Esophagus (tissue), 2 donors: ENCODE results near the gene DEPDC1. TPM values are rescaled to one million over a fixed set of nuclear protein-coding genes. Genes with fewer than 3 reads are reported as not detected.

Experiments
- H3K27ac ChIP-seq, 2 donors: one replicate each; pipeline ENCODE4 v1.5.1; 2013; ENCODE audit warnings: low read depth in 2 of 2, mild to moderate bottlenecking in 2 of 2, inconsistent platforms in 1 of 2, low read length in 1 of 2, moderate library complexity in 1 of 2
- H3K27me3 ChIP-seq, 2 donors: one replicate each; pipeline ENCODE4 v1.6.1; 2013; ENCODE audit warnings: low read length in 2 of 2, control low read depth in 1 of 2, mild to moderate bottlenecking in 1 of 2; ENCODE audit not compliant: insufficient read depth in 2 of 2, control insufficient read depth in 1 of 2
- H3K36me3 ChIP-seq, 2 donors: one replicate each; pipeline ENCODE4 v1.6.1; 2013; ENCODE audit warnings: low read length in 1 of 2; ENCODE audit not compliant: control insufficient read depth in 2 of 2, insufficient read depth in 2 of 2
- H3K4me1 ChIP-seq, 2 donors: one replicate each; pipeline ENCODE4 v1.6.1; 2013; ENCODE audit warnings: low read length in 1 of 2; ENCODE audit not compliant: control insufficient read depth in 2 of 2, insufficient read depth in 2 of 2
- H3K4me3 ChIP-seq, 2 donors: one replicate each; pipeline ENCODE4 v1.5.1; 2013; ENCODE audit warnings: low read length in 2 of 2, mild to moderate bottlenecking in 2 of 2, low read depth in 1 of 2, moderate library complexity in 1 of 2
- H3K9me3 ChIP-seq, 2 donors: one replicate each; pipeline ENCODE4 v1.6.1; 2013; ENCODE audit warnings: mild to moderate bottlenecking in 2 of 2, low read depth in 1 of 2, low read length in 1 of 2, moderate library complexity in 1 of 2; ENCODE audit not compliant: control insufficient read depth in 2 of 2, insufficient read depth in 1 of 2
- WGBS, 2 donors: extraction: QIAGEN DNeasy Blood & Tissue Kit; methylation state at CpG; one replicate each; pipeline ENCODE4 v1.1.7; 2013; 5-methylcytosine and 5-hydroxymethylcytosine counted together
- polyA plus RNA-seq, 2 donors: library from polyadenylated mRNA; stranded (reverse); fragments of 200-250 nt; gene quantifications; one replicate each; pipeline ENCODE4 v1.2.3, GENCODE V29; 2013
- donor health status: healthy with polysubstance abuse.
- donor health status: Bipolar disorder and iron deficiency.

Gene DEPDC1
- polyA plus RNA-seq, 2 donors, result 2.8 to 2.9 TPM

- no peaks in the 10 kb centered on the region for H3K27me3 ChIP-seq
- H3K4me3 ChIP-seq, result no peak overlapping the region
- 85 to 86% methylated on average over 4 of the region's 4 CpGs for WGBS, 2 donors
- no peaks in the 10 kb centered on the region for H3K4me1 ChIP-seq
- no peaks in the 10 kb centered on the region for H3K9me3 ChIP-seq
- H3K27ac ChIP-seq, result no peak overlapping the region
- no peaks in the 10 kb centered on the region for H3K36me3 ChIP-seq
These were observed 67.6 kb downstream of the DEPDC1 start for GRCh38 chr1:68429233-68429808.

DNA sequence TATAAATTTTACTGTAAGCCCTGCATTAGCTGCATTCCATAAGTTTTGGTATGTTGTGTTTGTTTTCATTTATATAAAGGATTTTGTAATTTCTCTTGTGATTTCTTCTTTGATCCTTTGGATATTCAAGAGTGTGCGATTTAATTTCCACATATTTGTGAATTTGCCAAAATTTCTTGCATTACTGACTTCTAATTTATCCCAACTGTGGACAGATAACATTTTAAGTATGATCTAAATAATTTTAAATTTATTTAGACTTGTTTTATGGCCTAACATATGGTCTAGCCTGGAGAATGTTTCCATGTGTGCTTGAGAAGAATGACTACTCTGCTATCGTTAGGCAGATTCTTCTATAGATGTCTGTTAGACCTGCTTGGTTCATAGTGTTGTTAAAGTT lies 70.3 kb downstream of the DEPDC1 start:
- 82 to 83% methylated on average over 2 of the region's 2 CpGs for WGBS, 2 donors
- no peak overlapping the region for H3K4me3 ChIP-seq
- no peak overlapping the region for H3K27ac ChIP-seq
- no peaks in the 10 kb centered on the region for H3K36me3 ChIP-seq
- H3K27me3 ChIP-seq, result no peaks in the 10 kb centered on the region
- H3K9me3 ChIP-seq, result no peaks in the 10 kb centered on the region
- no peaks in the 10 kb centered on the region for H3K4me1 ChIP-seq

Other genes starting within 250 kb of the DEPDC1 start
- gene RPE65, start 47.1 kb downstream of the DEPDC1 start, polyA plus RNA-seq, result under 1 TPM in 1 of 2 donors, not detected in 1; 0.01 TPM